Stimulated activated naive CD4-positive, alpha-beta T cell treated with Interleukin-2 at 50 U/mL for 16 hours (primary cell): ENCODE data around the gene EIF4G1.
"Not testable (repeated sequence)": the region's sequence is repeated elsewhere in the genome, so short reads cannot be mapped to it uniquely, and the experiment has no call there.

Source experiments
- DNase-seq: peaks from one replicate; lab custom pipeline; 2025; lab: John Stamatoyannopoulos, UW

Gene EIF4G1, protein sequence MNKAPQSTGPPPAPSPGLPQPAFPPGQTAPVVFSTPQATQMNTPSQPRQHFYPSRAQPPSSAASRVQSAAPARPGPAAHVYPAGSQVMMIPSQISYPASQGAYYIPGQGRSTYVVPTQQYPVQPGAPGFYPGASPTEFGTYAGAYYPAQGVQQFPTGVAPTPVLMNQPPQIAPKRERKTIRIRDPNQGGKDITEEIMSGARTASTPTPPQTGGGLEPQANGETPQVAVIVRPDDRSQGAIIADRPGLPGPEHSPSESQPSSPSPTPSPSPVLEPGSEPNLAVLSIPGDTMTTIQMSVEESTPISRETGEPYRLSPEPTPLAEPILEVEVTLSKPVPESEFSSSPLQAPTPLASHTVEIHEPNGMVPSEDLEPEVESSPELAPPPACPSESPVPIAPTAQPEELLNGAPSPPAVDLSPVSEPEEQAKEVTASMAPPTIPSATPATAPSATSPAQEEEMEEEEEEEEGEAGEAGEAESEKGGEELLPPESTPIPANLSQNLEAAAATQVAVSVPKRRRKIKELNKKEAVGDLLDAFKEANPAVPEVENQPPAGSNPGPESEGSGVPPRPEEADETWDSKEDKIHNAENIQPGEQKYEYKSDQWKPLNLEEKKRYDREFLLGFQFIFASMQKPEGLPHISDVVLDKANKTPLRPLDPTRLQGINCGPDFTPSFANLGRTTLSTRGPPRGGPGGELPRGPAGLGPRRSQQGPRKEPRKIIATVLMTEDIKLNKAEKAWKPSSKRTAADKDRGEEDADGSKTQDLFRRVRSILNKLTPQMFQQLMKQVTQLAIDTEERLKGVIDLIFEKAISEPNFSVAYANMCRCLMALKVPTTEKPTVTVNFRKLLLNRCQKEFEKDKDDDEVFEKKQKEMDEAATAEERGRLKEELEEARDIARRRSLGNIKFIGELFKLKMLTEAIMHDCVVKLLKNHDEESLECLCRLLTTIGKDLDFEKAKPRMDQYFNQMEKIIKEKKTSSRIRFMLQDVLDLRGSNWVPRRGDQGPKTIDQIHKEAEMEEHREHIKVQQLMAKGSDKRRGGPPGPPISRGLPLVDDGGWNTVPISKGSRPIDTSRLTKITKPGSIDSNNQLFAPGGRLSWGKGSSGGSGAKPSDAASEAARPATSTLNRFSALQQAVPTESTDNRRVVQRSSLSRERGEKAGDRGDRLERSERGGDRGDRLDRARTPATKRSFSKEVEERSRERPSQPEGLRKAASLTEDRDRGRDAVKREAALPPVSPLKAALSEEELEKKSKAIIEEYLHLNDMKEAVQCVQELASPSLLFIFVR (N-terminal part only)

DNA sequence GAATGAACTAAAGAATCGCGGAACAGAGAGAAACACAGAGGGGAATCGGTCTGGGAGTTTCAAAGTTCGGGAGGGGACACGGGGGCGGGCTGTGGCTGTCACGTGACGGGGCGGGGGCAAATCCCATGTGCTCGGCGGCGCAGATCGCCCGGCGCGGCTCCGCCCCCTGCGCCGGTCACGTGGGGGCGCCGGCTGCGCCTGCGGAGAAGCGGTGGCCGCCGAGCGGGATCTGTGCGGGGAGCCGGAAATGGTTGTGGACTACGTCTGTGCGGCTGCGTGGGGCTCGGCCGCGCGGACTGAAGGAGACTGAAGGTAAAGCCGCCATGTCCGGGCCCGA lies at the start of gene EIF4G1:
Gene EIF4G1 (plus strand): TSS at position 244 of the 337 bp plus-strand sequence. CDS start 1,191 bp downstream, outside the sequence.
- DNase-seq: peak; percentile 93

DNA sequence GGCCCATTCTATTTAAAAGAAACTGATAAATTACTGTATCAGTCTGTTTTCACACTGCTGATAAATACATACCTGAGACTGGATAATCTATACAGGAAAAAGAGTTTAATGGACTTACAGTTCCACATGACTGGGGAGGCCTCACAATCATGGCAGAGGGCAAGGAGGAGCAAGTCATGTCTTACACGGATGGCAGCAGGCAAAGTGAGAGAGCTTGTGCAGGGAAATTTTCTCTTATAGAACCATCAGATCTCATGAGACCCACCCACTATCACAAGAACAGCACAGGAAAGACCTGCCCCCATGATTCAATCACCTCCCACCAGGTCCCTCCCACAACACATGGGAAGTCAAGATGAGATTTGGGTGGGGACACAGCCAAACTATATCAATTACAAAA lies 47.2 kb upstream of the EIF4G1 start:
- DNase-seq: not testable (repeated sequence)

DNA sequence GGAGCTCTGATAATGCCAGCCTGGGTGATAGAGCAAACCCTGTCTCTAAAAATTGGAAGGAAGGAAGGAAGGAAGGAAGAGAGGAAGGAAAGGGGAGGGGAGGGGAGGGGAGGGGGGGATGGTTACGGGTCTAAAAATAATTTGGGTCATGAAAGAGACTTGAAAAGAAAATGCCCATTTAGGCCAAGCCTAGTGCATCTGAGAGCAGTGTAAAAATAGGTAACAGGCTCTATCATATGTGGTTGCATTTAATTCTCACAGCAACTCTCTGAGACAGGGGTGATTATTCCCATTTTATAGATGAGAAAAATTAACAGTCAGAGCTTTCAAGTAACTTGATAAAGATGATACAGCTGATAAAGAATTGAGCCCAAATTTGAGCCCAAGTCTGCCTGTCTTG lies 42.1 kb upstream of the EIF4G1 start:
- no peak for DNase-seq

DNA sequence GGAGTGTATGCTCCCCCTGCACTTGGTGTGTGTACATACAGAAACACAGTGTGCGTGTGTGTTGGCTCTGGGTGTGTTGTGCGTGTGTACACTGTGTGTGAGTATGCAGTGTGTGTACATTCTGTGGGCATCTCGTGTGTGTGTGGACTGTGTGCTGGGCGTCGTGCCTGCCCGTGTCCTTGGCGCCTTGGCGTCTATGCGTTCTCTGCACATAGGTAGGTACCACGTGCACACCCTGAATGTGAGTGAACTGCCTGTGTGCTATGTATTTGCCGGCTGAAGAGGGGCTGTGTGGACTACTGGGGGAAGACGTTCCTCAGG lies 39.1 kb upstream of the EIF4G1 start:
- no peak for DNase-seq

DNA sequence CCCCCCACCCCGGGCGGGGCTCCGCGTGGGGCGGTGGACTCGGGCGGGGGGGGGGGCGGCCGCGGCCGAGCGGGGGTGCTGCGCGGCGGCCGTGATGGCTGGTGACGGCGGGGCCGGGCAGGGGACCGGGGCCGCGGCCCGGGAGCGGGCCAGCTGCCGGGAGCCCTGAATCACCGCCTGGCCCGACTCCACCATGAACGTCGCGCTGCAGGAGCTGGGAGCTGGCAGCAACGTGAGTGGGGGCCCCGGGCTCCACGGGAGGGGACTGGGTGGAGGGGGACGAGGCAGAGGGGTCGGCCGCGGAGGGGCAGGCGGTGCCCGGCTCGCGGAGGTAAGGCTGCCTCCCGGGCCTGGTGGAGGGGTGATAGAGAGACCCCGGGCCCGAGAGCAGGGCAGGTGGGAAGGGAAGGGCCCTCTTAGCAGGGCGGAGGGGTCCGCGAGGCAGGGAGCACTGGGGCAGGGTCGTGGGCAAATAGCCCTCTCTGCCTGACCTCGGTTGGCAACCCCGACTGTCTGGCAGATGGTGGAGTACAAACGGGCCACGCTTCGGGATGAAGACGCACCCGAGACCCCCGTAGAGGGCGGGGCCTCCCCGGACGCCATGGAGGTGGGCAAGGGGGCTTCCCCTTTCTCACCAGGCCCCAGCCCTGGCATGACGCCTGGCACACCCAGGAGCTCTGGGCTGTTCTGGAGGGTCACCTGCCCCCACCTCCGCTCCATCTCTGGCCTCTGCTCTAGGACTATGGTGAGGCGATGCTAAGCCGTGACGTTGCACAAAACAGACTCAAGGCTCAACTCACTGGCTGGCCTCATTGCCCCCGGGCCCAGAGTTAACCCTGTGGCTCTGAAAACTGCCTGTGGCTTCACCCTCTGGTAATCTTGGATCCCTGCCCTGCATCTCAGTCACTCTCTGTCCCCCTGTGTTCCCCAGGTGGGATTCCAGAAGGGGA lies 38.2 kb upstream of the EIF4G1 start, which contains the start of gene ECE2:
Gene ECE2 (plus strand): TSS at position 62 of the 950 bp plus-strand sequence. CDS start 132 bp downstream, at position 194.
- DNase-seq: no peak

DNA sequence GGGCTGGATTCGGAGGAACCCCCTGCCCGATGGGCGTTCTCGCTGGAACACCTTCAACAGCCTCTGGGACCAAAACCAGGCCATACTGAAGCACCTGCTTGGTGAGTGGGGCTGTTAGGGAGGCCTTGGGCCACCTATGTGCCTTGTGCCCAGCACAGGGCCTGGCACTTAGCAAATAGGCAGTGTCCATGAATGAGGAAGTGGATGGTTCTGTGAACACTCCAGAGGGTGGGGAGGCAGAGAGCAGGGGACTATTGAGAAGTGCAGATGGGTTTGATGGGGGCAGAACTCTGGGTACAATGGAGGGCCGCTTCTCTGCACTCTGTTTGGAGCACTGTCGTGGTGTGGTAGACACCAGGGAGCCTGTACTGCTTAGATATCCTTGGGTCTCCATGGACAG lies 37.0 kb upstream of the EIF4G1 start:
- no peak for DNase-seq

DNA sequence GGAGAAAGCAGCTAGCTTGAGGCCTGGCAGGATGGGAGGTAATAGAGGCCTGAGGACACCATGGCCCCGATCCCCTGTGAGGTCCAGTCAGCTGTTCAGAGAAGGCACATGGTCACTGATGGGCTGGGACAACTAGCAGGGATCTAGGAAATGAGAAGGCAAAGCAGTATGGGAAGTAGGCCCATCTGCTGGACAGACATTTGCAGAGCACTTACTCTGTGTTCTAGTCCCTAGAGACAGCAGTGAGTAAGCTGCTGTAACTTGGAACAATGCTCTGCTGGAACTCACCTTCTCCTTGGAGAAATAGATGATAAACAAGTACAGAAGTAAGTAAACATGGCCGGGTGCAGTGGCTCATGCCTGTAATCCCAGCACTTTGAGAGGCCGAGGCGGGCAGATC lies 31.5 kb upstream of the EIF4G1 start:
- DNase-seq: no peak

DNA sequence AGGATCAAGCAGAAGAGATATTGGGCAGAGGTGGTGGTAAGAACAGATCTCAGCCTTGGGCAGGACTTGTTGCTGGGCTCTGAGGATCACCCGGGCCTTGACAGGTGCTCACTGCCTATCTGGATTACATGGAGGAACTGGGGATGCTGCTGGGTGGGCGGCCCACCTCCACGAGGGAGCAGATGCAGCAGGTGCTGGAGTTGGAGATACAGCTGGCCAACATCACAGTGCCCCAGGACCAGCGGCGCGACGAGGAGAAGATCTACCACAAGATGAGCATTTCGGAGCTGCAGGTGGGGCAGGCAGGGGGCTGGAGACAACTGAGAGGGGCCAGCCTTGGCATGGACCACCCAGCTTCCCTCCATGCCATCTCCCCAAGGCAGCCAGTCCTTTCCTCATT lies 30.7 kb upstream of the EIF4G1 start:
- DNase-seq: no peak

DNA sequence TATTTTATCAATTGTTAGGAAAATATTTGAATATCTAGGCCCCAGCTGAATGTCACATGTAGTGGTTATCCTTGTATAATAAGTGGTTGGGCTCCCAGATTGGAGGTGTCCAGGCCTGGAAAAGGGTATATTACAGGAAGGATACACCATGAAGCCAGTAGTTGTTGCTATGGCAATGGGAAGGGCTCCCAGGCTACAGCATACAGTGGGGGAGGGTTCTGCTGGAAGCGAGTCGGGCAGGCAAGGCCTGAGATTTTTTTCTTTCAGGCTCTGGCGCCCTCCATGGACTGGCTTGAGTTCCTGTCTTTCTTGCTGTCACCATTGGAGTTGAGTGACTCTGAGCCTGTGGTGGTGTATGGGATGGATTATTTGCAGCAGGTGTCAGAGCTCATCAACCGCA lies 29.7 kb upstream of the EIF4G1 start:
- DNase-seq: peak; percentile 9

DNA sequence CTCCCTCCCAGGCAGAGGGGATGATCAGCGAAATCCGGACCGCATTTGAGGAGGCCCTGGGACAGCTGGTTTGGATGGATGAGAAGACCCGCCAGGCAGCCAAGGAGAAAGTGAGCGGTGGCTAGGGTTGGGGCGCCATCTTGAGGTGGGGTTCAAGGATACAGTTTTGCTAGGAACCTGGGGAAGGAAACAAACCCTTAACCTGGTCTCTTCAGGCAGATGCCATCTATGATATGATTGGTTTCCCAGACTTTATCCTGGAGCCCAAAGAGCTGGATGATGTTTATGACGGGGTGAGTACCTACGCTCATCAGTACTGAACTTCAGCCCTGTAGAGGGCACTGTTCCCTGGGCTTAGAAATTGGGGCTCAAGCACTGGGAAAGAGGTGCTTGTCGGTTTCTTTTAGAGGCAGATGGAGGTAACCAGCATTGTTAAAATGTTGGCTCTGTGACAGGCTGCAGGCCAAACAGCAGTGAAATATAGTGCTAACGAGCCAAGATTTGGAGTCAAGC lies 24.9 kb upstream of the EIF4G1 start:
- peak; percentile 42 for DNase-seq

DNA sequence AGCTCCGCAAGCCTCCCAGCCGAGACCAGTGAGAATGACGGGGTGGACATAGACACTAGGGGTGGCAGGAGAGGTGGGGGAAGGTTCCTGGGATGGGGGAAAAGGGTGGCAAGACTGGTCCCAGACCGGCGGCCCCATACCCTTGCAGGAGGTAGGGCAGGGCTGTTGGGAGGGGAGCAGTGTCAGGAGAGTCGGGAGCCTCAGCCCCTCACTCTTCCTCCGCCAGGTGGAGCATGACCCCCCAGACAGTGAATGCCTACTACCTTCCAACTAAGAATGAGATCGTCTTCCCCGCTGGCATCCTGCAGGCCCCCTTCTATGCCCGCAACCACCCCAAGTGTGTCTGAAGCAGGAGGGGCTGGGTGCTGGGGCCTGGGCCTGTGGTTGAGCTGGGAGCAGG lies 24.1 kb upstream of the EIF4G1 start:
- DNase-seq: no peak

DNA sequence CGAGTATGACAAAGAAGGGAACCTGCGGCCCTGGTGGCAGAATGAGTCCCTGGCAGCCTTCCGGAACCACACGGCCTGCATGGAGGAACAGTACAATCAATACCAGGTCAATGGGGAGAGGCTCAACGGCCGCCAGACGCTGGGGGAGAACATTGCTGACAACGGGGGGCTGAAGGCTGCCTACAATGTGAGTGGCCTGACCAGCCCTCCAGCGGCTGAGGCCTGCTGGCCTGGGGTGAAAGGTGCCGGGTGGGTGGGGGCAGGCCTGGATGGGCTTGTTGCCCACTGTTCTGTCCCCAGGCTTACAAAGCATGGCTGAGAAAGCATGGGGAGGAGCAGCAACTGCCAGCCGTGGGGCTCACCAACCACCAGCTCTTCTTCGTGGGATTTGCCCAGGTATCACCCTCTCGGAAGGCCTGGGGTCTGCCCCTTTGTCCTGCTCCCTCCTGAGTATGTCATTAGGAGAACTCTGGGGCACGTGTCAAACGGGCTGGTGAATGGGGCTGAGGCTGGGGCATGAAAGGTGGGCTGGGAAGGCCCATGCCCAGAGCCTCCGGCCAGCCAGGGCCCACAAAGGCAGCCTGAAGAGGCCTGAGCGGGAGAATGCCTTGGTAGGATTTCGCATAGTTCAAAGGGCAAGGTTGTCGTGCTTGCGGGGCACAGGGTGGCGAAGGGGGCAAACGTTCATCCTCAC lies 23.2 kb upstream of the EIF4G1 start:
- no peak for DNase-seq

DNA sequence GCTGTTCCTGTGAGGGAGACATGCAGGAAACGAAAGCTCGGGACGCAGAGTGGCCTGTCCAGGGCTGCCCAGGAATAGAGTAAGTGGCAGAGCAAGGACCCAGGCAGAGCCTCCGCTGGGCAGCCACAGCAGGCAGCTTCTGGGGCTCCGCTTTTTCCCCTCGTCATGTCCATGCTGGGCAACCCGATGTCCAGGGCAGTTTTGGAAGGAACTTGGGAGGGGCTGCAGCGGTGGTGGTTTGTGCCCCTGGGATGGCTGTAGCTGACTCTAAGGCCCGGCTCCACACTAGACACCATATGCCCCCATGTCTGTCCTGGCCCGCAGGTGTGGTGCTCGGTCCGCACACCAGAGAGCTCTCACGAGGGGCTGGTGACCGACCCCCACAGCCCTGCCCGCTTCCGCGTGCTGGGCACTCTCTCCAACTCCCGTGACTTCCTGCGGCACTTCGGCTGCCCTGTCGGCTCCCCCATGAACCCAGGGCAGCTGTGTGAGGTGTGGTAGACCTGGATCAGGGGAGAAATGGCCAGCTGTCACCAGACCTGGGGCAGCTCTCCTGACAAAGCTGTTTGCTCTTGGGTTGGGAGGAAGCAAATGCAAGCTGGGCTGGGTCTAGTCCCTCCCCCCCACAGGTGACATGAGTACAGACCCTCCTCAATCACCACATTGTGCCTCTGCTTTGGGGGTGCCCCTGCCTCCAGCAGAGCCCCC lies 22.5 kb upstream of the EIF4G1 start:
- DNase-seq: no peak

DNA sequence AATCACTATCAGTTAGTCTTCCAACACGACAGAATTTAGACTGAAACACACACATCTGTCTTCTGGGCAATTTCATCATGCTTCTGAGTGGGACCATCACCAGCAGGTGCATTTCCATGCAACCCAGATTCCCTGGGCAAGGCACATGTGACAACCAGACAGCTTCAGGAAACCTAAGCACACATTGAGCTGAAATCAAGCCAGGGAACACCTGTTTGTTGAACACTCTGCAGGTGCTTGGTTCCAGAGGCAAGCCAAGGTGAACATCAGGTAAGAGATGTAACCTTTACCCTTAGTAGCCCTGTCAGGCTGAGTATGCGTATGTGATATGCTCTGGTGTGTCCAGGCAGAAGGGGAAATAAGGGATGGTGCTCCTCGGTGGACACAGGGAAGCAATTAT lies 18.6 kb upstream of the EIF4G1 start:
- DNase-seq: no peak

DNA sequence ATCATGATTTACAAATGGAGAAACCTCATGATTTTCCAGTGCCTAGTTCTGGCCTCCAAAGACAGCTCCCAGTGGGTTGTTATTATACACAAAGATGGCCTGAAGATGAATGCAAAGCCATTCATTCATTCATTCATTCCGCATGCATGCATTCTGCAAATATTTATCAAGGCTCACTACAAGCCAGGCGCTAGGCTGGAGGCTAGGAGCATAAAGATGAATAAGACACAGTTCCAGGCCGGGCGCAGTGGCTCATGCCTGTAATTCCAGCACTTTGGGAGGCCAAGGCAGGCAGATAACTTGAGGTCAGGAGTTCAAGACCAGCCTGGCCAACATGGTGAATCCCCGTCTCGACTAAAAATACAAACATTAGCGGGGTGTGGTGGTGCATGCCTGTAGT lies 17.8 kb upstream of the EIF4G1 start:
- no peak for DNase-seq

DNA sequence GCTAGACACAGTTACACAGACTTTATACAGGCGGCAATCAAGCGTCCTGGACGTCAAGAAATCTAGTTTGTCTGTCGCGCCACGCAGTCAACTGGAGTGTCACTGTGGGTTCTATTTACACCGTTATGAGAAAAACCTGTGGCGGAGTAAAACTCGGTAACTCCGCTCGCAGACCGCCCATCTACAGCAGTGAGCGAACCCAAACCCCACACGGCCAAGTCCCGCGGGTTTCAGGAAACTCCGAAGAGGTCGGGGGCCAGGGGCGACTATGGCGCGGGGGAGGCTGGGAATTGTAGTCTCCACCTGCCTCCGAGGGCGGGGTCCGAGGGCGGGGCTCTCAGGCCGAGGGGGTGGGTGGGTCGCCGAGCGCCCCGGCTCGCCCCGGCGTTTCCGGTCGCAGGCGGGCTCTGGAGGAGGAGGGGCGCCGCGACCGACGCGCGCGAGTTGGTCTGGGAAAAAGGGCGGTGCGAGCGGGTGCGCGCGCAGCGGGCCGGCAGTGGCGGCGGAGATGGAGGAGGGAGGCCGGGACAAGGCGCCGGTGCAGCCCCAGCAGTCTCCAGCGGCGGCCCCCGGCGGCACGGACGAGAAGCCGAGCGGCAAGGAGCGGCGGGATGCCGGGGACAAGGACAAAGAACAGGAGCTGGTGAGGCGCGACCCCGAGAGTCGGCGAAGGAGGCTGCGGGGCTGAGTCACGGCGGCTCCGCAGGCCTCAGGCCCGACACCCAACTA lies 15.5 kb upstream of the EIF4G1 start, which contains the start of gene PSMD2:
Gene PSMD2 (plus strand): TSS at position 483 of the 729 bp plus-strand sequence. CDS start 26 bp downstream, at position 509.
- DNase-seq: peak; percentile 99

DNA sequence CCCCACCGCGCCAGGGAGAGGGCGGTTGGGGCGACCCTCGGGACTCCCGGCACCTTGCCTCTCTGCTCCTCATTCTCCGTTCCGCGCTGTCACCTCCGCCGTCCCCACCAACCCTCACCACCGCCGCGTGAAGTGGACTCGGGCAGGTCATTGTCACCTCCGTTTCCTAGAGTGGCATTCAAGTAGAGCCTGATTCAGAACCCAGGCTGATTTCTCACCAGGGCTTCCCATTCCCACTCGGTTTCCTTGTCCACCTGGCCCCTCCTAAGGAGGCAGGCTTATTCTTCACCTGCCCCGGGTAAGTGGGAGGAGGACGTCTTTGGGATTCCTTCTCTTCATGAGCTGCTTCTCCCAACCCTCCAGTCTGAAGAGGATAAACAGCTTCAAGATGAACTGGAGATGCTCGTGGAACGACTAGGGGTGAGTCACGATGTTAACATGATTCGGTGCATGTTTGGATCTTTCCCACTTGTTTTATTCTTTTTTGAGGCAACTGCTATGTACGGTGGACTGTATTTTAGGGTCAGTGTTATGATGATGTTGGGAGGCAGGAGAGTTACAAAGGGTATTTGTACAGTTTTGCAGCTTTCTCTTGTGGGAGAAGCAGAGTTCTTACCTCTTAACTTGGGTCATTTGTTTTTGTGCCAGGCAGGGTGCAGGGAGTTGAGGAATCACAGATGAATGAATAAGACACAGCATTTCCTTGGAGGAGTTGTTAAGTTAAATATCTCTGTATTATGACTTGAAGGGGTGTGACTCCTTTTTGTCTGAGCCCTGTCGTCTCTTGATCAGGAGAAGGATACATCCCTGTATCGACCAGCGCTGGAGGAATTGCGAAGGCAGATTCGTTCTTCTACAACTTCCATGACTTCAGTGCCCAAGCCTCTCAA lies 14.7 kb upstream of the EIF4G1 start:
- DNase-seq: no peak

DNA sequence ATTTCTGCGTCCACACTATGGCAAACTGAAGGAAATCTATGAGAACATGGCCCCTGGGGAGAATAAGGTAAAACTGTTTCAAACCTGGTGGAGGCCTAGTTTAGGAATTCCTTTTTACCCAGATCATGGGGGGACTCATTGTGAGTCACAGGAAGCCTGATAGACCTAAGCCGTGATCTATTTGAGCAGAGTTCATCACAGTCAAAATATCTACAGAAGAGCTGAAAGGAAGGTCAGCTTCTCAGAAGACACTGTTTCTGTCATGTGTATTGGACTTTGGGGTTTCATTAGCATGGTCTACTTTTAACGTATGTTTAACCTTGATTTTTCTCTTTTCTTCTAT lies 14.1 kb upstream of the EIF4G1 start:
- DNase-seq: no peak
